Peyer's patch (tissue), 4 donors: Measurements from ENCODE around the gene HPSE2. TPM values are rescaled to one million over a fixed set of nuclear protein-coding genes. Genes with fewer than 3 reads are reported as not detected.

Experiments used
- DNase-seq, 3 donors: peaks; one replicate each; pipeline ENCODE4 v3.0.0-alpha.2; 2017 to 2019
- H3K27ac ChIP-seq, 4 donors: fragments of 200-600 bp; sonication (generic); one replicate each; pipeline ENCODE4 v1.5.1; 2016 to 2019
- H3K27me3 ChIP-seq, 2 donors: fragments of 200-600 bp; sonication (generic); one replicate each; pipeline ENCODE4 v1.5.1; 2019
- H3K36me3 ChIP-seq, 3 donors: fragments of 200-600 bp; sonication (generic); one replicate each; pipeline ENCODE4 v1.5.1; 2016 to 2019
- H3K4me1 ChIP-seq, 4 donors: fragments of 200-600 bp; sonication (generic); one replicate each; pipeline ENCODE4 v1.5.1; 2016 to 2019
- H3K4me3 ChIP-seq, 4 donors: fragments of 200-600 bp; sonication (generic); 1 replicate in 3 of 4; 2 replicates in 1 of 4; pipeline ENCODE4 v1.5.1; 2016 to 2019; ENCODE audit warnings: mild to moderate bottlenecking in 1 of 4
- H3K9me3 ChIP-seq, 4 donors: fragments of 200-600 bp; sonication (generic); one replicate each; pipeline ENCODE4 v1.5.1; 2016 to 2019; ENCODE audit warnings: mild to moderate bottlenecking in 1 of 4
- CTCF ChIP-seq, 6 experiments: fragments of 450-650 bp in 4 of 6; fragments of 200-600 bp in 2 of 6; sonication (generic) in 1 of 6; IDR thresholded peaks; one replicate each; pipeline ENCODE4 v1.5.1; 2017 to 2019; ENCODE audit warnings: antibody characterized with exemption in 6 of 6, mild to moderate bottlenecking in 3 of 6, moderate library complexity in 1 of 6
- POLR2A ChIP-seq, 2 donors: fragments of 450-650 bp; IDR thresholded peaks; one replicate each; pipeline ENCODE4 v1.5.1; 2017; ENCODE audit warnings: antibody characterized with exemption in 2 of 2, mild to moderate bottlenecking in 2 of 2, moderate library complexity in 2 of 2
- total RNA-seq, 4 donors: library from RNA; depleted of rRNA; stranded (reverse); fragments of >200 nt; gene quantifications; one replicate each; pipeline ENCODE4 v1.1.0, GENCODE V29; 2016

HPSE2 gene
- 10 to 100 TPM in 2 of 4 donors, 1 to 10 TPM in 2; 3.0 to 15.7 (median 7.4) TPM for total RNA-seq

GRCh38 chr10:99235658-99236626 lies at the start of gene HPSE2:
Gene HPSE2, minus strand, starts transcription at chr10:99235852.
- Histone ChIP-seq H3K27ac (peak within 1 kb of the TSS in 3 of 4 donors; percentile 9 to 79 (median 76)), H3K4me3 (peak within 1 kb of the TSS in 2 of 4 donors; percentile 48 to 52)

GRCh38 chr10:99280472-99280871 lies 44.8 kb upstream of the HPSE2 start:
- no peak overlapping the region for H3K27ac ChIP-seq
- no peaks in the 10 kb centered on the region for H3K36me3 ChIP-seq
- no peaks in the 10 kb centered on the region for H3K9me3 ChIP-seq
- DNase-seq = no peak
- H3K27me3 ChIP-seq = no peaks in the 10 kb centered on the region
- no peak overlapping the region for H3K4me3 ChIP-seq
- H3K4me1 ChIP-seq = no peaks in the 10 kb centered on the region
- TF ChIP-seq CTCF (IDR thresholded peaks at IDR 0.05) (no peak), POLR2A (IDR thresholded peaks at IDR 0.05) (no peak)

More at GRCh38 chr10:99235658-99236626, at the start of gene HPSE2:
- Histone ChIP-seq H3K9me3 (peaks cover 0 to 7% (median 0%) of the 10 kb centered on the region in 4 donors), H3K4me1 (peaks cover 0 to 6% (median 3%) of the 10 kb centered on the region in 4 donors), H3K36me3 (no peaks in the 10 kb centered on the region), H3K27me3 (peaks cover 0 to 20% of the 10 kb centered on the region in 2 donors)
- no peak for DNase-seq
- TF ChIP-seq CTCF (IDR thresholded peaks at IDR 0.05) = no peak
- TF ChIP-seq POLR2A (IDR thresholded peaks at IDR 0.05) = no peak

GRCh38 chr10:99279626-99280111 lies 44.0 kb upstream of the HPSE2 start:
- Histone ChIP-seq H3K27me3 (no peaks in the 10 kb centered on the region), H3K4me1 (no peaks in the 10 kb centered on the region), H3K27ac (no peak overlapping the region), H3K36me3 (no peaks in the 10 kb centered on the region), H3K4me3 (no peak overlapping the region), H3K9me3 (no peaks in the 10 kb centered on the region)
- TF ChIP-seq POLR2A (IDR thresholded peaks at IDR 0.05) = no peak
- TF ChIP-seq CTCF (IDR thresholded peaks at IDR 0.05) = no peak
- no peak for DNase-seq

- H3K4me3 ChIP-seq = no peak overlapping the region
- no peak for DNase-seq
- no peak overlapping the region for H3K27ac ChIP-seq
- H3K27me3 ChIP-seq = no peaks in the 10 kb centered on the region
- no peaks in the 10 kb centered on the region for H3K9me3 ChIP-seq
- TF ChIP-seq CTCF (IDR thresholded peaks at IDR 0.05) (peak in 3 of 6 experiments; percentile 31 to 46 (median 36)), POLR2A (IDR thresholded peaks at IDR 0.05) (no peak)
- H3K4me1 ChIP-seq = no peaks in the 10 kb centered on the region
- no peaks in the 10 kb centered on the region for H3K36me3 ChIP-seq
Measured at GRCh38 chr10:99276848-99277486, 41.3 kb upstream of the HPSE2 start.

- H3K27ac ChIP-seq = no peak overlapping the region
- TF ChIP-seq POLR2A (IDR thresholded peaks at IDR 0.05) (no peak), CTCF (IDR thresholded peaks at IDR 0.05) (no peak)
- H3K36me3 ChIP-seq = no peaks in the 10 kb centered on the region
- H3K4me3 ChIP-seq = no peak overlapping the region
- no peak for DNase-seq
- H3K4me1 ChIP-seq = no peaks in the 10 kb centered on the region
- H3K27me3 ChIP-seq = no peaks in the 10 kb centered on the region
- no peaks in the 10 kb centered on the region for H3K9me3 ChIP-seq
Measured at GRCh38 chr10:99266383-99266782, 30.7 kb upstream of the HPSE2 start.
